Activated T-cell treated with anti-CD3 and anti-CD28 coated beads for 4 hours (primary cell): ENCODE measurements around the gene MED15.

Experiments used
- DNase-seq: peaks from one replicate; pipeline ENCODE4 v3.0.0-alpha.2; 2020

Gene MED15

GRCh38 chr22:20629401-20629800 is 122.0 kb downstream of the MED15 start:
- no peak for DNase-seq

- no peak for DNase-seq
Measured at GRCh38 chr22:20630873-20631617, 123.6 kb downstream of the MED15 start.

- DNase-seq = no peak
Measured at GRCh38 chr22:20632082-20632481, 124.7 kb downstream of the MED15 start.

GRCh38 chr22:20632518-20632917 is 125.1 kb downstream of the MED15 start:
- DNase-seq = no peak

GRCh38 chr22:20634560-20635226 is 127.3 kb downstream of the MED15 start:
- DNase-seq = no peak

- DNase-seq = no peak
Measured at GRCh38 chr22:20635227-20635591, 127.8 kb downstream of the MED15 start.

GRCh38 chr22:20636075-20636812 is 128.8 kb downstream of the MED15 start:
- DNase-seq = no peak

- no peak for DNase-seq
Measured at GRCh38 chr22:20636945-20637344, 129.5 kb downstream of the MED15 start.
